ENCODE results near the gene ADGRG3. TPM values are rescaled to one million over a fixed set of nuclear protein-coding genes. Genes with fewer than 3 reads are reported as not detected.

The ADGRG3 gene
- total and polyA plus RNA-seq, 9 of the 15 experiments (the other 6 are each of a cell fraction or from before 2014, with no cell fraction given): 0.09 to 0.52 (median 0.14) TPM; not detected in 3

DNA sequence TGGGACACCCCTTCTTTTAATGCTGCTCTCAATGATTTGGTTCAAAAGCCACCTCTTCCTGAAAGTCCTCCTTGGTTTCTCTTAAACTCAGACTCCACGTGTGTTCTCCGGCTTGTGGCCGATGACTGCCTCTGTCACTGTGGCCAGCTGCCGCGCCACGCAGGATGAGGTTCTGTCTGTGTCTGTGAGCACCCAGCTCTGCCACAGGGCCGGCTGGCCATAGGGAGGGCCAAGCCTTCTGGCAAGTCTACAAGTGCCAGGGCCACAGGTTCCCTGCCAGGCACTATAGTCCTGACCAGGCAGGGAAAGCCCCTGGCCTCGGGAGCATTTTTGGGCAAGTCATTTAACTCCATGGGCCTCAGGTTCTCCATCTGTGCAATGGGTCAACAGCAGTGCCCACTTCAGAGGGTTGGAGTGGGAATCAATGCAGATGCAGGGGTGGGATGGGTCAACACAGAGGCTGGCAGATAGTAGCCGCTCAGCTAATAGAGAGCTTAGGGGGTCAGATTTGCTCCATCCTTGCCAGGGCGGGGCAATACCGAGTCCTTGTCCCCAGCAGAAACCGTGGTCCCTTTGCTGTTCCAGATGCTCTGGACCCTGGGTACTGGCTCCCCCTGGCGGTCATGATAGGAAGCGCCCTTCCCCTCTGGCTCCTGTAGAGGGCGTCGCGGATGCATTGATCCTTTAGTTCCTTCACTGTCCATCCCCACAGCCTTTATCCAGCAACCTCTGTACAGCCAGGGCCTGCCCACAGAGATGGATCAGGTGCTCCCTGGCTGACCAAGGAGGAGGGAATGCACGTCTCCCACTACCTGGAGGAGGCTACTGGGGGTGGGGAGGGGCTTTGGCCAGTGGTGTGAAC lies 19.3 kb upstream of the ADGRG3 start (continued):
- TF ChIP-seq, protein P1, sequence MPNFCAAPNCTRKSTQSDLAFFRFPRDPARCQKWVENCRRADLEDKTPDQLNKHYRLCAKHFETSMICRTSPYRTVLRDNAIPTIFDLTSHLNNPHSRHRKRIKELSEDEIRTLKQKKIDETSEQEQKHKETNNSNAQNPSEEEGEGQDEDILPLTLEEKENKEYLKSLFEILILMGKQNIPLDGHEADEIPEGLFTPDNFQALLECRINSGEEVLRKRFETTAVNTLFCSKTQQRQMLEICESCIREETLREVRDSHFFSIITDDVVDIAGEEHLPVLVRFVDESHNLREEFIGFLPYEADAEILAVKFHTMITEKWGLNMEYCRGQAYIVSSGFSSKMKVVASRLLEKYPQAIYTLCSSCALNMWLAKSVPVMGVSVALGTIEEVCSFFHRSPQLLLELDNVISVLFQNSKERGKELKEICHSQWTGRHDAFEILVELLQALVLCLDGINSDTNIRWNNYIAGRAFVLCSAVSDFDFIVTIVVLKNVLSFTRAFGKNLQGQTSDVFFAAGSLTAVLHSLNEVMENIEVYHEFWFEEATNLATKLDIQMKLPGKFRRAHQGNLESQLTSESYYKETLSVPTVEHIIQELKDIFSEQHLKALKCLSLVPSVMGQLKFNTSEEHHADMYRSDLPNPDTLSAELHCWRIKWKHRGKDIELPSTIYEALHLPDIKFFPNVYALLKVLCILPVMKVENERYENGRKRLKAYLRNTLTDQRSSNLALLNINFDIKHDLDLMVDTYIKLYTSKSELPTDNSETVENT (CRISPR knock-in tag; IDR thresholded peaks at IDR 0.05): no peak
- TF ChIP-seq RUNX1 (IDR thresholded peaks at IDR 0.05; ENCODE audit: low read depth) (no peak), RBM22 (IDR thresholded peaks at IDR 0.05; ENCODE audit: low read depth, low read length, poor library complexity, severe bottlenecking) (no peak), MCM2 (IDR thresholded peaks at IDR 0.05; ENCODE audit: low read depth) (no peak), CCNT2 (IDR thresholded peaks at IDR 0.05; ENCODE audit: borderline replicate concordance, extremely low read depth, insufficient read length, low read depth, low read length) (no peak), ZNF12 (CRISPR knock-in tag; IDR thresholded peaks at IDR 0.05) (no peak), XRCC3 (IDR thresholded peaks at IDR 0.05) (no peak), BRF1 (IDR thresholded peaks at IDR 0.05; ENCODE audit: borderline replicate concordance, extremely low read depth, insufficient read length) (no peak), NFRKB (IDR thresholded peaks at IDR 0.05; ENCODE audit: low read depth) (no peak), ZNF695 (CRISPR knock-in tag; IDR thresholded peaks at IDR 0.05) (no peak), ETV6 (IDR thresholded peaks at IDR 0.05; ENCODE audit: borderline replicate concordance in 1 of 2, low read depth in 2 of 2, low read length in 1 of 2) (no peak), ETV6 (CRISPR knock-in tag; IDR thresholded peaks at IDR 0.05; ENCODE audit: borderline replicate concordance) (no peak), ATF2 (CRISPR knock-in tag; IDR thresholded peaks at IDR 0.05) (no peak), ZKSCAN8 (CRISPR knock-in tag; IDR thresholded peaks at IDR 0.05) (no peak), ARHGAP35 (IDR thresholded peaks at IDR 0.05; ENCODE audit: partially characterized antibody) (no peak), NCOA1 (IDR thresholded peaks at IDR 0.05; ENCODE audit: low read depth) (no peak)
- TF ChIP-seq, protein P2, sequence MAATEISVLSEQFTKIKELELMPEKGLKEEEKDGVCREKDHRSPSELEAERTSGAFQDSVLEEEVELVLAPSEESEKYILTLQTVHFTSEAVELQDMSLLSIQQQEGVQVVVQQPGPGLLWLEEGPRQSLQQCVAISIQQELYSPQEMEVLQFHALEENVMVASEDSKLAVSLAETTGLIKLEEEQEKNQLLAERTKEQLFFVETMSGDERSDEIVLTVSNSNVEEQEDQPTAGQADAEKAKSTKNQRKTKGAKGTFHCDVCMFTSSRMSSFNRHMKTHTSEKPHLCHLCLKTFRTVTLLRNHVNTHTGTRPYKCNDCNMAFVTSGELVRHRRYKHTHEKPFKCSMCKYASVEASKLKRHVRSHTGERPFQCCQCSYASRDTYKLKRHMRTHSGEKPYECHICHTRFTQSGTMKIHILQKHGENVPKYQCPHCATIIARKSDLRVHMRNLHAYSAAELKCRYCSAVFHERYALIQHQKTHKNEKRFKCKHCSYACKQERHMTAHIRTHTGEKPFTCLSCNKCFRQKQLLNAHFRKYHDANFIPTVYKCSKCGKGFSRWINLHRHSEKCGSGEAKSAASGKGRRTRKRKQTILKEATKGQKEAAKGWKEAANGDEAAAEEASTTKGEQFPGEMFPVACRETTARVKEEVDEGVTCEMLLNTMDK (IDR thresholded peaks at IDR 0.05; ENCODE audit: borderline replicate concordance, insufficient read depth, low read depth, low read length, poor library complexity, severe bottlenecking): peak; percentile 98
- TF ChIP-seq, protein P3, sequence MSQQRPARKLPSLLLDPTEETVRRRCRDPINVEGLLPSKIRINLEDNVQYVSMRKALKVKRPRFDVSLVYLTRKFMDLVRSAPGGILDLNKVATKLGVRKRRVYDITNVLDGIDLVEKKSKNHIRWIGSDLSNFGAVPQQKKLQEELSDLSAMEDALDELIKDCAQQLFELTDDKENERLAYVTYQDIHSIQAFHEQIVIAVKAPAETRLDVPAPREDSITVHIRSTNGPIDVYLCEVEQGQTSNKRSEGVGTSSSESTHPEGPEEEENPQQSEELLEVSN (IDR thresholded peaks at IDR 0.05; ENCODE audit: borderline replicate concordance in 1 of 2, extremely low read depth in 1 of 2, insufficient read depth in 1 of 2, insufficient read length in 1 of 2, low read depth in 1 of 2, low read length in 1 of 2, poor library complexity in 1 of 2, severe bottlenecking in 1 of 2): no peak
- TF ChIP-seq, protein P4, sequence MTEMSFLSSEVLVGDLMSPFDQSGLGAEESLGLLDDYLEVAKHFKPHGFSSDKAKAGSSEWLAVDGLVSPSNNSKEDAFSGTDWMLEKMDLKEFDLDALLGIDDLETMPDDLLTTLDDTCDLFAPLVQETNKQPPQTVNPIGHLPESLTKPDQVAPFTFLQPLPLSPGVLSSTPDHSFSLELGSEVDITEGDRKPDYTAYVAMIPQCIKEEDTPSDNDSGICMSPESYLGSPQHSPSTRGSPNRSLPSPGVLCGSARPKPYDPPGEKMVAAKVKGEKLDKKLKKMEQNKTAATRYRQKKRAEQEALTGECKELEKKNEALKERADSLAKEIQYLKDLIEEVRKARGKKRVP (CRISPR knock-in tag; IDR thresholded peaks at IDR 0.05): no peak
